Lower leg skin (tissue), 3 donors: ENCODE measurements around the gene AKR1C3.
"Not testable (repeated sequence)": the region's sequence is repeated elsewhere in the genome, so short reads cannot be mapped to it uniquely, and the experiment has no call there.

ENCODE experiments used
- CTCF ChIP-seq, 3 donors: fragments of 450-650 bp; IDR thresholded peaks; one replicate each; pipeline ENCODE4 v1.5.1; 2016; ENCODE audit warnings: antibody characterized with exemption in 3 of 3, mild to moderate bottlenecking in 3 of 3, moderate library complexity in 2 of 3
- POLR2A ChIP-seq, 2 donors: fragments of 450-650 bp; IDR thresholded peaks; one replicate each; pipeline ENCODE4 v1.6.1; 2016 to 2017; ENCODE audit warnings: antibody characterized with exemption in 2 of 2, mild to moderate bottlenecking in 1 of 2, moderate library complexity in 1 of 2

- not testable (repeated sequence) for TF ChIP-seq CTCF, POLR2A (IDR thresholded peaks at IDR 0.05)
Observed at GRCh38 chr10:5054831-5055230, 39.4 kb upstream of the AKR1C3 start.
